SIG-M5 treated with dmso at 0.1 percent for 504 hours (cell line): ENCODE results near the gene RPS6KB1.
"Not testable (repeated sequence)": the region's sequence is repeated elsewhere in the genome, so short reads cannot be mapped to it uniquely, and the experiment has no call there.

Experiments
- DNase-seq: peaks from one replicate; lab custom pipeline; 2025; ENCODE audit not compliant: unreplicated experiment; lab: John Stamatoyannopoulos, UW

RPS6KB1 gene

DNA sequence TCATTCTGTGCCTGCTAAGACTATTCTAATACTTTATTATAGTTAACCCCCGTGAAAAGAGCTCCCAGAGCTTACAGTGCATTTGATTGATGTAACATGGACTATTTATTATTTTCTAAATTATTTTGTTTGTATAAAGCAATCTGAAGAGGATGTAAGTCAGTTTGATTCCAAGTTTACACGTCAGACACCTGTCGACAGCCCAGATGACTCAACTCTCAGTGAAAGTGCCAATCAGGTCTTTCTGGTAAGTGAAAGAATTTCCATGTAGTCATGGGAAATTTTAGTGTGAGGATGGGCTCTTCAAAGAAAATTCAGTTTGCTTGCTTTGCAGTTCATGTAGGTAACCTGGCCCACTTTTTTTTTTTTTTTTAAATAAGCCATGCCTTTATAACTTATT is 47.8 kb downstream of the RPS6KB1 start:
- peak; percentile 57 for DNase-seq

GRCh38 chr17:59941131-59941530 is 48.2 kb downstream of the RPS6KB1 start:
- DNase-seq = no peak

DNA sequence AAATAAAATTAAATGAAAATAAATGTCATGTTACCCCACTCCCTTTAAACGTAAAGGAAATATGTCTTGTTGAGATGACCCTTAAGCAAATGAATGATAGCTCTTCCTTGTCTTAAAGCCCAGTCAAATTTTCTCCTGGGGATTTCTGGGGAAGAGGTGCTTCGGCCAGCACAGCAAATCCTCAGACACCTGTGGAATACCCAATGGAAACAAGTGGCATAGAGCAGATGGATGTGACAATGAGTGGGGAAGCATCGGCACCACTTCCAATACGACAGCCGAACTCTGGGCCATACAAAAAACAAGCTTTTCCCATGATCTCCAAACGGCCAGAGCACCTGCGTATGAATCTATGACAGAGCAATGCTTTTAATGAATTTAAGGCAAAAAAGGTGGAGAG is 53.5 kb downstream of the RPS6KB1 start:
- not testable (repeated sequence) for DNase-seq

- not testable (repeated sequence) for DNase-seq
Observed at GRCh38 chr17:59947310-59947709, 54.4 kb downstream of the RPS6KB1 start.

GRCh38 chr17:59950049-59950448 is 57.1 kb downstream of the RPS6KB1 start:
- DNase-seq = no peak

DNA sequence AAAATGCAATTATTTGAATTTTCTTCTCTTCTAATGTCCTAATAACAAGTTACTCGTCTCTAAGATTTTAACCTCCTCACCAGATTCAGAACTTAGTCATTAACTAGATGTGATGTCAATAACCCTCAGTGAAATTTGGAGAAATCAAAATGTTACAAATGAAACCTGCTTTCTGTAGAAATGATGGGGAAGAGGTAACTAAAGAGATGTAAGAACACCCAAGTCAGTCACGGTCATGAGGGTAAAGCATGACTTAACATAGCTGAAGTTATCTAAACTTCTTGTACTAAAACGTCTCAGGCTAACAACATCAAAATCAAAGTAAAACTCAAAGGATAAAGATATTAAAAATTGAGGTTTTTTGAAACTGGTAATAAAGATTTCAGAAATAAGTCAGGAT is 61.9 kb downstream of the RPS6KB1 start:
- no peak for DNase-seq

- not testable (repeated sequence) for DNase-seq
Observed at GRCh38 chr17:59959574-59959973, 66.7 kb downstream of the RPS6KB1 start.

DNA sequence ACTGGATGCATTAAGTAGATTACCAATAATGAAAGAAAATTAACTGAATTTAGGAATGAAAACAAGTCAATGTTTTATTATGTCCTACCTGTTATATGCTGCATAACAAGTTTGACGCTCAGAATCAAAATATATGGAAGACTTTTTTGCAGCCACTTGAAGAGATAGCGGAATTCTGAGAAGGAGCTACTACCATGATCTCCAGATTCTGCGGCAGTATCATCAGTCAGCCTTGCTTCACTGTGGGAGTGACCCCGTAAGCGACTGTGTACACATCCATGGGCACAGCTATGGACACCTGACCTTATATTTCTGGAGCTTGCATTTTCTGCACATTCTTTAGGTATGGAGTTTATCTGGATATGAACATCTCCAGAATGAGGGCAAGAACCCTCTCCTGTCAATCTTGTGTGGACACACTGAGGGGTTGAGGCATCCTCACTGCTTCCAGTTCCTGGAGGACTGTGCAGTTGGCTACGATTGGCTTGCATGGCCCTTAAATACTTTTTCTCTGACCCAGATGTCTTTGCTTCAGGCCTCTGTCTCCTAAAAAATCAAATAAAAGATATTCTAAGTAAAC is 69.9 kb downstream of the RPS6KB1 start:
- DNase-seq = no peak

DNA sequence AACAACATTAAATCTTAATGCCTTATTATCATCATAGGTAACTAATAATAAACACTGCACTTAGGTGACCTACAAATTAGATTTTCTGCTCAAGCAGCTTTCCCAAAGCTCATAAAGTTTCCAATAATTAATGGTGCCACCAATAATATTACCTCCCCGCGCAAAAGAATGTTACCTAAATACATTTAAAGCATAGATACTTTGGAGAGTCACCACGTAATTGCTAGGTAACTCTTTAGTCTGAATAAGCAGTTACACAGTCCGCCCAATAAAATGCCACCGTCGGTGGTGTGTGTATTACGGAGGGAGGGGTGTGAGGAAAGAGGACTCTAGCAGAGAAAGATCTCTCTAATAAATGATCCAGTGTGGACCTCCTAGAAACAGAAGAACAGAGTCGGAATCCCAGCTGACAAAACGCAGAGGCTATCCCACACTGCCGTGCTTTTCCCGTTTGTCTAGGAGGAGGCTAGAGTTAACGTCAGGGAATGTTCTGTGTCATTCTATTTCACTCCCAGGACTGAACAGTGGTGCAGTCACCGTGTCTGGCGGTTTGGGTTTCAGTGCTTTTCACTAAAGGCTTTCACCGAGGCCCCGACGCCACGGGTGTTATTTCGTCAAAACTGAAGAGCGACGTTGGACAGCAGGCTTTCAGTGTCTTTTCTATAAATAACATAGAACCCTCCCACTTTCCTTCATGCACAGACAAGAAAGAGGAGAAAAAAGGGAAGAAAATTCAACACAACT is 71.0 kb downstream of the RPS6KB1 start:
- DNase-seq = peak; percentile 98

- peak; percentile 99 for DNase-seq
Observed at GRCh38 chr17:59964482-59965328, 71.8 kb downstream of the RPS6KB1 start, which contains the start of gene RNFT1. RNFT1 (minus strand) TSS chr17:59964740; CDS start chr17:59964663, 77 bp downstream.

GRCh38 chr17:59971771-59972170 is 78.8 kb downstream of the RPS6KB1 start:
- DNase-seq = not testable (repeated sequence)

DNA sequence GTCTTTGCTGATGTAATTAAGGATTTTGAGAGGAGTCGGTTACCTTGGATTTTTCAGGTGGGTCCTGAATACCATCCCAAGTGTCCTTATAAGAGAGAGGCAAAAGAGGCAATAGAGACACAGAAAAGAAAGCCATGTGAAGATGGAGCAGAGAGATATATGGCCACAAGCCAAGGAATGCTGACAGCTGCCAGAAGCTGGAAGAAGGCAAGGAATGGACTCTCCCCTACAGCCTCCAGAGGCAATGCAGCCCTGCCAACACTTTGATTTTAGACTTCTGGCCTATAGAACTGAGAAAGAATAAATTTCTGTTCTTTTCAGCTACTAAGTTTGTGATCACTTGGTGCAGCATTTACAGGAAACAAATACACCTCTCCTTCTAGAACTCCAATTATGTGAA is 79.9 kb downstream of the RPS6KB1 start:
- DNase-seq = no peak

GRCh38 chr17:59973483-59973882 is 80.6 kb downstream of the RPS6KB1 start:
- not testable (repeated sequence) for DNase-seq

DNA sequence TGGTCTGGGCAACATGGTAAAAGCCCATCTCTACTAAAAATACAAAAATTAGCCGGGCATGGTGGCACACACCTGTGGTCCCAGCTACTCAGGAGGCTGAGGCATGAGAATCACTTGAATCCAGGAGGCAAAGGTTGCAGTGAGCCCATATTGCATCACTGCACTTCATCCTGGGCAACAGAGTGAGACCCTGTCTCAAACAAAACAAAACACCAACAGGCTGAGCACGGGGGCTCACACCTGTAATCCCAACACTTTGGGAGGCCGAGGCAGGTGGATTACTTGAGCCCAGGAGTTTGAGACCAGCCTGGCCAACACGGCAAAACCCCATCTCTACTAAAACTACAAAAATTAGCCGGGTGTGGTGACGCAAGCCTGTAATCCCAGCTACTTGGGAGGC is 82.2 kb downstream of the RPS6KB1 start:
- DNase-seq = not testable (repeated sequence)

DNA sequence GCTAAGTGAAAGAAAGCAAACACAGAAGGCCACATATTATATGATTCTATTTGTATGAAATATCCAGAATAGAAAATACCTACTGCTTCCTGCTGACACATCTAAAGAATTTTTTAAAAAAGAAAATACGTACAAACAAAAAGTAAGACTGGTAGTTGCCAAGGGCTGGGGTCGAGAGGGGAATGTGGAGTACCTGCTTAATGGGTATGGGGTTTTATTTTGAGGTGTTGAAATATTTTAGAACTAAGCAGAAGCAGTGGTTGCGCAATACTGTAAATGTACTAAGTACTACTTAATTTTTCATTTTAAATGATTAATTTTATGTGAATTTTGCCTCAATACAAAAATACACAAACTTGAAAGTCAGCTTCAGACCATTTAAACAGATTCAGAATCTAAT is 103.7 kb downstream of the RPS6KB1 start:
- not testable (repeated sequence) for DNase-seq
